ENCODE results near the gene ACP5.
"Not testable (repeated sequence)": the region's sequence is repeated elsewhere in the genome, so short reads cannot be mapped to it uniquely, and the experiment has no call there.

DNA sequence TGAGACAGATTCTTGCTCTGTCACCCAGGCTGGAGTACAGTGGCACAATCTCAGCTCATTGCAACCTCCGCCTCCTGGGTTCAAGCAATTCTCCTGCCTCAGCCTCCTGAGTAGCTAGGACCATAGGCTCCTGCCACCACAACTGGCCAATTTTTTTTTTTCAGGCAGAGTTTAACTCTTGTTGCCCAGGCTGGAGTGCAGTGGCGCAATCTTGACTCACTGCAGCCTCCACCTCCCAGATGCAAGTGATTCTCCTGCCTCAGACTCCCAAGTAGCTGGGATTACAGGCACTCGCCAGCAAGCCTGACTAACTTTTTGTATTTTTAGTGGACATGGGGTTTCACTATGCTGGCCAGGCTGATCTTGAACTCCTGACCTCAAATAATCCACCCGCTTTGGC, 3.7 kb downstream of the ACP5 start:
- TF ChIP-seq POLR2AphosphoS5, POLR2A (IDR thresholded peaks at IDR 0.05; ENCODE audit: low read depth, low read length): not testable (repeated sequence)

Data from GM12892 (cell line).